Mucosa of stomach (tissue), 1 donor: ENCODE data around the gene FOXD1.
"Not testable (repeated sequence)": the region's sequence is repeated elsewhere in the genome, so short reads cannot be mapped to it uniquely, and the experiment has no call there.

ENCODE experiments used
- H3K27me3 ChIP-seq: one replicate; pipeline ENCODE4 v1.7.0; 2013; ENCODE audit warnings: mild to moderate bottlenecking, low read length; ENCODE audit not compliant: control insufficient read depth, insufficient read depth
- H3K36me3 ChIP-seq: one replicate; pipeline ENCODE4 v1.7.0; 2013; ENCODE audit warnings: low read length; ENCODE audit not compliant: control insufficient read depth, insufficient read depth
- H3K4me1 ChIP-seq: one replicate; pipeline ENCODE4 v1.7.0; 2013; ENCODE audit warnings: mild to moderate bottlenecking, low read length; ENCODE audit not compliant: control insufficient read depth, insufficient read depth
- H3K4me3 ChIP-seq: one replicate; pipeline ENCODE4 v1.7.0; 2013; ENCODE audit warnings: low read length
- H3K9ac ChIP-seq: one replicate; pipeline ENCODE4 v1.7.0; 2013; ENCODE audit warnings: mild to moderate bottlenecking, low read length, moderate library complexity
- H3K9me3 ChIP-seq: one replicate; pipeline ENCODE4 v1.7.0; 2013; ENCODE audit warnings: mild to moderate bottlenecking, low read length, moderate library complexity; ENCODE audit not compliant: control insufficient read depth
- donor health status: Pancreatic carcinoma.

FOXD1 gene

GRCh38 chr5:73448463-73449136, at the start of gene FOXD1:
Gene FOXD1, minus strand, starts transcription at chr5:73448777. Its CDS starts 415 bp downstream, at chr5:73448362.
- Histone ChIP-seq H3K9me3 (no peaks in the 10 kb centered on the region), H3K4me1 (peaks cover 20% of the 10 kb centered on the region), H3K4me3 (no peak within 1 kb of the TSS), H3K27me3 (peaks cover 89% of the 10 kb centered on the region), H3K9ac (no peak within 1 kb of the TSS), H3K36me3 (no peaks in the 10 kb centered on the region)

GRCh38 chr5:73497497-73498056, 49.0 kb upstream of the FOXD1 start:
- Histone ChIP-seq H3K36me3 (no peaks in the 10 kb centered on the region), H3K9ac (peak overlapping the region; percentile 99), H3K27me3 (no peaks in the 10 kb centered on the region), H3K4me3 (peak overlapping the region; percentile 87), H3K4me1 (peaks cover 21% of the 10 kb centered on the region), H3K9me3 (no peaks in the 10 kb centered on the region)

GRCh38 chr5:73496984-73497457, 48.4 kb upstream of the FOXD1 start:
- H3K4me1 ChIP-seq, result peaks cover 21% of the 10 kb centered on the region
- no peak overlapping the region for H3K4me3 ChIP-seq
- no peak overlapping the region for H3K9ac ChIP-seq
- H3K27me3 ChIP-seq, result no peaks in the 10 kb centered on the region
- no peaks in the 10 kb centered on the region for H3K36me3 ChIP-seq
- no peaks in the 10 kb centered on the region for H3K9me3 ChIP-seq

- Histone ChIP-seq H3K4me3 (no peak overlapping the region), H3K9me3 (no peaks in the 10 kb centered on the region), H3K4me1 (peaks cover 21% of the 10 kb centered on the region), H3K36me3 (no peaks in the 10 kb centered on the region), H3K9ac (no peak overlapping the region), H3K27me3 (no peaks in the 10 kb centered on the region)
Observed at GRCh38 chr5:73495772-73496335, 47.3 kb upstream of the FOXD1 start.

GRCh38 chr5:73494721-73495120, 46.1 kb upstream of the FOXD1 start:
- Histone ChIP-seq H3K9me3 (no peaks in the 10 kb centered on the region), H3K9ac (no peak overlapping the region), H3K36me3 (no peaks in the 10 kb centered on the region), H3K4me1 (peaks cover 13% of the 10 kb centered on the region), H3K4me3 (no peak overlapping the region), H3K27me3 (no peaks in the 10 kb centered on the region)

GRCh38 chr5:73493421-73493820, 44.8 kb upstream of the FOXD1 start:
- Histone ChIP-seq H3K9me3 (no peaks in the 10 kb centered on the region), H3K27me3 (no peaks in the 10 kb centered on the region), H3K9ac (no peak overlapping the region), H3K4me3 (no peak overlapping the region), H3K36me3 (no peaks in the 10 kb centered on the region), H3K4me1 (peaks cover 12% of the 10 kb centered on the region)

- no peaks in the 10 kb centered on the region for H3K27me3 ChIP-seq
- no peaks in the 10 kb centered on the region for H3K36me3 ChIP-seq
- H3K9ac ChIP-seq, result no peak overlapping the region
- H3K9me3 ChIP-seq, result no peaks in the 10 kb centered on the region
- no peak overlapping the region for H3K4me3 ChIP-seq
- no peaks in the 10 kb centered on the region for H3K4me1 ChIP-seq
Observed at GRCh38 chr5:73491155-73491554, 42.6 kb upstream of the FOXD1 start.

- H3K27me3 ChIP-seq, result no peaks in the 10 kb centered on the region
- H3K9ac ChIP-seq, result no peak overlapping the region
- no peak overlapping the region for H3K4me3 ChIP-seq
- H3K36me3 ChIP-seq, result no peaks in the 10 kb centered on the region
- H3K4me1 ChIP-seq, result no peaks in the 10 kb centered on the region
- no peaks in the 10 kb centered on the region for H3K9me3 ChIP-seq
Observed at GRCh38 chr5:73490088-73490487, 41.5 kb upstream of the FOXD1 start.

- H3K9me3 ChIP-seq, result no peaks in the 10 kb centered on the region
- no peak overlapping the region for H3K4me3 ChIP-seq
- H3K36me3 ChIP-seq, result no peaks in the 10 kb centered on the region
- no peak overlapping the region for H3K9ac ChIP-seq
- H3K4me1 ChIP-seq, result no peaks in the 10 kb centered on the region
- H3K27me3 ChIP-seq, result no peaks in the 10 kb centered on the region
Observed at GRCh38 chr5:73488806-73489205, 40.2 kb upstream of the FOXD1 start.

GRCh38 chr5:73487815-73488214, 39.2 kb upstream of the FOXD1 start:
- Histone ChIP-seq H3K4me3 (no peak overlapping the region), H3K27me3 (no peaks in the 10 kb centered on the region), H3K9me3 (no peaks in the 10 kb centered on the region), H3K4me1 (no peaks in the 10 kb centered on the region), H3K36me3 (no peaks in the 10 kb centered on the region), H3K9ac (no peak overlapping the region)

GRCh38 chr5:73487257-73487656, 38.7 kb upstream of the FOXD1 start:
- H3K4me3 ChIP-seq, H3K9ac ChIP-seq, H3K36me3 ChIP-seq, H3K27me3 ChIP-seq, H3K4me1 ChIP-seq, H3K9me3 ChIP-seq: not testable (repeated sequence)

GRCh38 chr5:73486119-73486899, 37.7 kb upstream of the FOXD1 start:
- Histone ChIP-seq H3K4me1 (no peaks in the 10 kb centered on the region), H3K27me3 (no peaks in the 10 kb centered on the region), H3K9ac (no peak overlapping the region), H3K4me3 (no peak overlapping the region), H3K9me3 (no peaks in the 10 kb centered on the region), H3K36me3 (no peaks in the 10 kb centered on the region)
